H1 (cell line): ENCODE measurements around the gene DLG5. TPM values are rescaled to one million over a fixed set of nuclear protein-coding genes. Genes with fewer than 3 reads are reported as not detected.

Source experiments
- CTCF ChIA-PET: fragments of 300-600 bp; sonication (Branson Sonifier 250); formaldehyde crosslinking; loops from one replicate; lab custom pipeline; 2021; ENCODE audit not compliant: partially characterized antibody; lab: Charles Lee
- POLR2A ChIA-PET: fragments of 300-600 bp; sonication (Branson Sonifier 250); formaldehyde crosslinking; loops from one replicate; lab custom pipeline; 2021; ENCODE audit warnings: inconsistent platforms; ENCODE audit not compliant: partially characterized antibody; lab: Charles Lee
- DNase-seq, 2 experiments: peaks; one replicate each; pipeline versions ENCODE4 v3.0.0 to v3.0.0-alpha.2; 2010 to 2022; ENCODE audit warnings: low spot score in 2 of 2, low read depth in 1 of 2, mixed read lengths in 1 of 2
- FAIRE-seq: peaks from 2 replicates; lab custom pipeline; 2011; peaks lifted over from hg19 to GRCh38; lab: Jason Lieb, UNC
- H2AFZ ChIP-seq: 2 replicates; pipeline ENCODE4 v1.8.1; 2012; ENCODE audit warnings: low read length, inconsistent platforms
- H2AK5ac ChIP-seq: 2 replicates; pipeline ENCODE4 v1.6.1; 2013; ENCODE audit warnings: low read depth, low read length
- H2BK120ac ChIP-seq: replicated peaks from 2 replicates; pipeline ENCODE3; 2013; ENCODE audit warnings: low read depth, low read length, inconsistent platforms
- H2BK12ac ChIP-seq: 2 replicates; pipeline ENCODE4 v1.6.1; 2013; ENCODE audit warnings: low read depth, low read length
- H2BK15ac ChIP-seq: 2 replicates; pipeline ENCODE4 v1.6.1; 2013; ENCODE audit warnings: low read length
- H2BK20ac ChIP-seq: 2 replicates; pipeline ENCODE4 v1.6.1; 2013; ENCODE audit warnings: low read length
- H2BK5ac ChIP-seq: 2 replicates; pipeline ENCODE4 v1.6.1; 2013; ENCODE audit warnings: low read depth, low read length
- H3K14ac ChIP-seq: 2 replicates; pipeline ENCODE4 v1.6.1; 2013; ENCODE audit warnings: inconsistent platforms; ENCODE audit not compliant: insufficient read length
- H3K18ac ChIP-seq: 2 replicates; pipeline ENCODE4 v1.6.1; 2013; ENCODE audit warnings: low read length; ENCODE audit errors: extremely low read depth
- H3K23ac ChIP-seq: 2 replicates; pipeline ENCODE4 v1.6.1; 2013; ENCODE audit warnings: inconsistent platforms; ENCODE audit not compliant: insufficient read length
- H3K23me2 ChIP-seq: 2 replicates; pipeline ENCODE4 v1.6.1; 2013; ENCODE audit warnings: low read depth, low read length
- H3K27ac ChIP-seq: 2 replicates; pipeline ENCODE4 v1.6.1; 2011; ENCODE audit warnings: low read depth, low read length, inconsistent platforms
- H3K27me3 ChIP-seq, 4 experiments: replicated peaks in 1 of 4; 1 replicate in 1 of 4; 2 replicates in 3 of 4; pipeline versions ENCODE4 v1.6.1 to v1.8.1; 2011 to 2013; ENCODE audit warnings: low read length in 3 of 4, mild to moderate bottlenecking in 3 of 4, inconsistent platforms in 2 of 4, mixed read lengths in 2 of 4, moderate library complexity in 1 of 4; ENCODE audit not compliant: control insufficient read depth in 3 of 4, insufficient read depth in 3 of 4; ENCODE audit errors: extremely low read depth in 1 of 4
- H3K36me3 ChIP-seq, 4 experiments: 2 replicates each; pipeline versions ENCODE4 v1.6.1 to v1.8.1; 2011 to 2013; ENCODE audit warnings: mild to moderate bottlenecking in 4 of 4, low read length in 3 of 4, moderate library complexity in 2 of 4, control low read depth in 1 of 4, inconsistent platforms in 1 of 4; ENCODE audit not compliant: insufficient read depth in 4 of 4, control insufficient read depth in 2 of 4
- H3K4ac ChIP-seq: replicated peaks from 2 replicates; pipeline ENCODE3; 2013; ENCODE audit warnings: low read length, low read depth, mixed read lengths, inconsistent platforms; ENCODE audit not compliant: insufficient read length
- H3K4me1 ChIP-seq, 4 experiments: replicated peaks in 1 of 4; 1 replicate in 1 of 4; 2 replicates in 3 of 4; pipeline versions ENCODE4 v1.6.1 to v1.8.1; 2011 to 2013; ENCODE audit warnings: low read length in 3 of 4, inconsistent platforms in 2 of 4, mixed read lengths in 1 of 4; ENCODE audit not compliant: insufficient read depth in 4 of 4, control insufficient read depth in 3 of 4
- H3K4me2 ChIP-seq, 2 experiments: 2 replicates each; pipeline versions ENCODE4 v1.6.1 to v1.8.1; 2011 to 2013; ENCODE audit warnings: low read depth in 2 of 2, low read length in 2 of 2, control low read depth in 1 of 2, inconsistent platforms in 1 of 2, mild to moderate bottlenecking in 1 of 2; ENCODE audit not compliant: insufficient read depth in 1 of 2
- H3K4me3 ChIP-seq, 4 experiments: fragments of 200-600, 300-600 bp in 1 of 4; sonication (generic), shearing (Covaris generic), sonication (Bioruptor Twin) in 1 of 4; 2 replicates each; pipeline versions ENCODE4 v1.5.1 to v1.8.1; 2011 to 2016; ENCODE audit warnings: low read length in 4 of 4, low read depth in 3 of 4, control low read depth in 2 of 4, inconsistent platforms in 2 of 4, mild to moderate bottlenecking in 2 of 4, mixed read lengths in 1 of 4, moderate library complexity in 1 of 4; ENCODE audit not compliant: insufficient read depth in 2 of 4; ENCODE audit errors: extremely low read depth in 1 of 4
- H3K56ac ChIP-seq: replicated peaks from 2 replicates; pipeline ENCODE3; 2013; ENCODE audit warnings: low read depth, mild to moderate bottlenecking, mixed read lengths, low read length, inconsistent platforms; ENCODE audit not compliant: insufficient read length
- H3K79me1 ChIP-seq: 2 replicates; pipeline ENCODE4 v1.6.1; 2013; ENCODE audit warnings: low read depth, low read length, control low read depth
- H3K79me2 ChIP-seq, 2 experiments: 2 replicates each; pipeline versions ENCODE4 v1.6.1 to v1.8.1; 2012 to 2013; ENCODE audit warnings: low read length in 2 of 2, mild to moderate bottlenecking in 2 of 2, inconsistent platforms in 1 of 2; ENCODE audit not compliant: insufficient read depth in 2 of 2, control insufficient read depth in 1 of 2
- H3K9ac ChIP-seq, 4 experiments: replicated peaks in 1 of 4; 1 replicate in 1 of 4; 2 replicates in 3 of 4; pipeline versions ENCODE4 v1.6.1 to v1.8.1; 2011 to 2013; ENCODE audit warnings: low read depth in 3 of 4, low read length in 3 of 4, control low read depth in 2 of 4, mild to moderate bottlenecking in 2 of 4, moderate library complexity in 2 of 4, inconsistent platforms in 1 of 4; ENCODE audit errors: extremely low read depth in 1 of 4
- H3K9me3 ChIP-seq, 2 experiments: 2 replicates each; pipeline versions ENCODE4 v1.6.1 to v1.8.1; 2012 to 2013; ENCODE audit warnings: mild to moderate bottlenecking in 2 of 2, moderate library complexity in 2 of 2, control low read depth in 1 of 2, inconsistent platforms in 1 of 2, low read depth in 1 of 2, low read length in 1 of 2, mixed read lengths in 1 of 2; ENCODE audit not compliant: insufficient read depth in 2 of 2
- H4K20me1 ChIP-seq, 2 experiments: replicated peaks in 1 of 2; 2 replicates each; pipeline versions ENCODE3 to v1.8.1; 2011 to 2013; ENCODE audit warnings: inconsistent platforms in 2 of 2, low read length in 2 of 2, mild to moderate bottlenecking in 1 of 2; ENCODE audit not compliant: insufficient read depth in 2 of 2, control insufficient read depth in 1 of 2
- H4K5ac ChIP-seq: 2 replicates; pipeline ENCODE4 v1.6.1; 2013; ENCODE audit warnings: low read length, low read depth, mixed read lengths, inconsistent platforms; ENCODE audit not compliant: insufficient read length
- H4K8ac ChIP-seq: 2 replicates; pipeline ENCODE4 v1.8.0; 2013; ENCODE audit warnings: mild to moderate bottlenecking, moderate library complexity, low read length, inconsistent platforms; ENCODE audit not compliant: insufficient read depth; ENCODE audit errors: extremely low read depth
- H4K91ac ChIP-seq: replicated peaks from 2 replicates; pipeline ENCODE3; 2013; ENCODE audit warnings: low read length, mixed read lengths, inconsistent platforms; ENCODE audit not compliant: insufficient read length
- CEBPB ChIP-seq: IDR thresholded peaks from 2 replicates; pipeline ENCODE4 v1.6.1; 2012; ENCODE audit warnings: low read depth, low read length
- CHD1 ChIP-seq: IDR thresholded peaks from 2 replicates; pipeline ENCODE4 v1.6.1; 2012; ENCODE audit warnings: low read depth, low read length, improper control_type of control experiment
- CHD2 ChIP-seq: IDR thresholded peaks from 2 replicates; pipeline ENCODE4 v1.6.1; 2012; ENCODE audit warnings: low read length, improper control_type of control experiment
- CTCF ChIP-seq, 3 experiments: IDR thresholded peaks; 1 replicate in 2 of 3; 2 replicates in 1 of 3; pipeline versions ENCODE4 v1.5.1 to v1.6.1; 2011; ENCODE audit warnings: low read length in 3 of 3, mild to moderate bottlenecking in 3 of 3, inconsistent platforms in 2 of 3, low read depth in 1 of 3, moderate library complexity in 1 of 3; ENCODE audit not compliant: insufficient read depth in 1 of 3; ENCODE audit errors: control extremely low read depth in 1 of 3
- EZH2 ChIP-seq: fragments of 200-600 bp; sonication (generic); IDR thresholded peaks from 2 replicates; pipeline ENCODE4 v1.7.1; 2012; ENCODE audit warnings: low read depth, mild to moderate bottlenecking, moderate library complexity, low read length, inconsistent platforms; ENCODE audit not compliant: severe bottlenecking
- PHF8 ChIP-seq: fragments of 200-600 bp; sonication (generic); conservative IDR thresholded peaks from 2 replicates; pipeline ENCODE4 v1.7.1; 2012; ENCODE audit warnings: low read depth, mild to moderate bottlenecking, inconsistent platforms, low read length, moderate library complexity
- RFX5 ChIP-seq: IDR thresholded peaks from 2 replicates; pipeline ENCODE4 v1.6.1; 2011; ENCODE audit warnings: low read depth, low read length, improper control_type of control experiment, borderline replicate concordance
- SIRT6 ChIP-seq: IDR thresholded peaks from one replicate; pipeline ENCODE4 v1.7.1; 2012; ENCODE audit warnings: low read length, inconsistent platforms
- TCF12 ChIP-seq: IDR thresholded peaks from 2 replicates; pipeline ENCODE4 v1.6.1; 2011; ENCODE audit warnings: low read depth, mild to moderate bottlenecking, low read length
- ZNF274 ChIP-seq: IDR thresholded peaks from 2 replicates; pipeline ENCODE4 v1.7.0; 2012; ENCODE audit warnings: low read length, borderline replicate concordance; ENCODE audit errors: extremely low read depth
- WGBS, 2 experiments: shearing (Covaris generic) in 1 of 2; methylation state at CpG; one replicate each; pipeline versions ENCODE4 v1.1.6 to v1.1.7; 2013 to 2015; ENCODE audit warnings: low lambda C conversion rate in 2 of 2, mixed read lengths in 2 of 2, inconsistent platforms in 1 of 2, low coverage in 1 of 2, missing lambda C conversion rate in 1 of 2; ENCODE audit not compliant: insufficient replicate concordance in 2 of 2, insufficient coverage in 1 of 2, insufficient read length in 1 of 2; ENCODE audit errors: extremely low coverage in 1 of 2, missing lambda C conversion rate in 1 of 2; 5-methylcytosine and 5-hydroxymethylcytosine counted together
- polyA plus RNA-seq, 7 experiments: library from polyadenylated mRNA; depleted of rRNA in 3 of 7; stranded (reverse) in 5 of 7; unstranded in 2 of 7; fragments of >200 nt in 5 of 7; fragments of 200-250 nt in 2 of 7; gene quantifications; 1 replicate in 5 of 7; 2 replicates in 1 of 7; 4 replicates in 1 of 7; pipeline versions ENCODE4 v1.2.1 to v1.2.3, GENCODE V29; 2011 to 2013; ENCODE audit warnings: missing spikeins in 2 of 7, mixed read lengths in 2 of 7
- total RNA-seq: library from RNA; stranded (reverse); fragmentation: NEBNext Ultra II Directional; extraction: Animal tissue kit (Norgen Biotek cat#: 25700); gene quantifications from 2 replicates; pipeline ENCODE4 v1.2.1, GENCODE V29; 2021

The DLG5 gene
- total and polyA plus RNA-seq, 2 of the 8 experiments (the other 6 are each of a cell fraction or from before 2014, with no cell fraction given), result 15.6 to 71.4 TPM

GRCh38 chr10:77959887-77960455, 33.4 kb upstream of the DLG5 start:
- H4K20me1 ChIP-seq, result no peaks in the 10 kb centered on the region
- no peak for FAIRE-seq

More at GRCh38 chr10:77959887-77960455, 33.4 kb upstream of the DLG5 start:
- POLR2A ChIA-PET, result interaction anchor here (1.0 to 1.4 kb wide), 2 partner anchors 9 to 40 kb away, joined by 3 to 4 read pairs; no protein-coding TSS in a partner anchor
- Histone ChIP-seq H2AFZ (no peak overlapping the region), H3K9me3 (peaks cover 11% of the 10 kb centered on the region in 2 experiments), H3K4me2 (no peak overlapping the region), H3K23ac (no peak overlapping the region), H2BK20ac (no peak overlapping the region), H3K23me2 (no peaks in the 10 kb centered on the region), H2AK5ac (no peak overlapping the region), H2BK15ac (no peak overlapping the region), H3K14ac (no peak overlapping the region), H3K27ac (no peak overlapping the region), H3K4me1 (peaks cover 0 to 6% (median 0%) of the 10 kb centered on the region in 4 experiments; a peak in 1 of 7 replicates), H2BK5ac (no peak overlapping the region), H4K8ac (no peak overlapping the region), H3K4ac (no peak overlapping the region), H3K79me2 (no peaks in the 10 kb centered on the region), H2BK120ac (no peak overlapping the region), H3K4me3 (no peak overlapping the region), H3K56ac (no peak overlapping the region), H4K5ac (no peak overlapping the region), H3K9ac (no peak overlapping the region), H3K18ac (no peak overlapping the region), H4K91ac (no peak overlapping the region), H3K36me3 (no peaks in the 10 kb centered on the region), H3K27me3 (no peaks in the 10 kb centered on the region), H2BK12ac (no peak overlapping the region), H3K79me1 (no peaks in the 10 kb centered on the region)
- peak; percentile 82 for TF ChIP-seq CEBPB
- TF ChIP-seq TCF12, result no peak
- TF ChIP-seq CTCF (IDR thresholded peaks at IDR 0.05; ENCODE audit: control extremely low read depth in 1 of 3, insufficient read depth in 1 of 3, low read depth in 1 of 3, low read length in 3 of 3), result peak in 1 of 3 experiments; percentile 1; a peak in 1 of 4 replicates
- TF ChIP-seq ZNF274, result no peak
- no peak for TF ChIP-seq EZH2
- TF ChIP-seq RFX5, result no peak
- TF ChIP-seq CHD1, result no peak
- no peak for TF ChIP-seq SIRT6
- TF ChIP-seq CHD2, result no peak
- TF ChIP-seq PHF8, result no peak
- CTCF ChIA-PET, result interaction anchor here (0.9 to 3.5 kb wide), 8 partner anchors 8 to 211 kb away, joined by 3 to 12 read pairs (median 6); no protein-coding TSS in a partner anchor
- WGBS, 2 experiments, result 90% methylated on average over 8 of the region's 8 CpGs; no CpG with 5 or more reads in 1 of the 2 experiments
- DNase-seq, result no peak
